NCI-H2107 treated with DMSO at 0.1 percent for 48 hours (cell line): ENCODE results near the gene SPTBN1.
"Not testable (repeated sequence)": the region's sequence is repeated elsewhere in the genome, so short reads cannot be mapped to it uniquely, and the experiment has no call there.

ENCODE experiments used
- DNase-seq: peaks from one replicate; lab custom pipeline; 2025; ENCODE audit not compliant: unreplicated experiment; lab: John Stamatoyannopoulos, UW

SPTBN1 gene

DNA sequence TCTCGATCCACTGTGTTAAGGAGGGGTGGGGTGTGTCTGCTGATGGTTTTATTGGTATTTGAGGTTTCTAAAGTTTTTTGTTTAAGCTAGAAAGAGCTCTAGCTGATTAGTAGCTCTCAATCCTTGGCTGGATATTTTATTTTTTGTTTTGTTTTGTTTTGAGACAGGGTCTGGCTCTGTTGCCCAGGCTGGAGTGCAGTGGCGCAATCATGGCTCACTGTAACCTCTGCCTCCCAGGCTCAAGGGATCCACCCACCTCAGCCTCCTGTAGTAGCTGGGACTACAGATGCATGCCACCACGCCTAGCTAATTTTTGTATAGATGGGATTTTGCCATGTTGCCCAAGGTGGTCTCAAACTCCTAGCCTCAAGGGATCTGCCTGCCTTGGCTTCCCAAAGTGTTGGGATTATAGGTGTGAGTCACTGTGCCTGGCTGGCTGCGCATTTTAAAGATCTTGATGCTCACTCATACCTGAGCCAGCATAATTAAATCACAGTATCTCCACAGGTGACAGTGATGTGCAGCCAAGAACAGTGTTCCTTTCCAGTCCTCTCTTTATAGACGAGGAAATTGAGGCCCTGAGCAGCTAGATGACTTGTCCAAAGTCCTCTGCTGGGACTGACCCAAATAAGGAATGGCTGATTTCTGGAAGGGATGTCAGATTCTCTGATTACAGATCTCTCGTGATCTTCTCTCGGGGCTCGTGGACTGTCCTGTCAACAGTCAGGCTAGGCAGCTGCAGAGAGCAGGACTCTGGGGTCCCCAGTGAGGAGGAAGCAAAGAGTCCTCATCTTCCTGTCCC, 44.5 kb downstream of the SPTBN1 start:
- no peak for DNase-seq

DNA sequence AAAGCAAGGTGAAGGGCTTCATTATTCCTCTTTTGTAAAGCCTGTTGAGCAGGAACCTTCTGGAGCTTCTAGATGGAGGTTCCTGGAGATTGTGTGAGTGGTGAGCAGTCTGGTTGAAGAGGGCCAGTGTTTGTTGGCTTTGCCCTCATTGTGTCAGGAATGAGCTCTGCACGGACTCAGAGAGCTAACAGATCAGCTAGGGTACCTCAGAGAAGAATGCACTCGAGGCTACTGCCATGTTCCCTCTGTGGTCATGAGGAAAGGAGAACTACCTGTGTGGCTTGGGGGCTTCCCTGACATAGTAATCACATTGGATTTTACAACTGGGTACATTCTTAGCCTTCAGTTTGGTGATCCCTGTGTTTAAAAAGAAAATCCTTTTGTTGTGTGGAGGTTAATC, 46.6 kb downstream of the SPTBN1 start:
- no peak for DNase-seq

GRCh38 chr2:54503192-54503591, 47.1 kb downstream of the SPTBN1 start:
- no peak for DNase-seq

- no peak for DNase-seq
Measured at GRCh38 chr2:54503828-54504227, 47.7 kb downstream of the SPTBN1 start.

DNA sequence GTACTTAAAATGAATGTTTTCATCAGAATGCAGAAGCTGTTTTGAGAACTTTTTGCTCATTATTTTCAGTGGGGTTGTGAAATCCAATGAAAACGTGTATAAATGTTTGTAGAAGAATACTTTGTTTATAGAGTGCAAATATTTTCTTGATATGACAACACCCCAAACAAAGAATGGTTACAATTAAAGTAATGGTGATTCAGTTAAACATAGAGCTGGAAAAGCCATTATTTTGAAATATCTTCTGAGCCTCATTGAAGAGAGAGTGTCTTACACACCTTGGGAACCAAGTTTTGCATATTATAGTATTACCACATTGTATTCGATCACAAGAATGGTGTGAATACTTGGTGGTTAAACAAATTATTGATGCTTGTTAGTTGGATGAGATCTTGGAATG, 48.7 kb downstream of the SPTBN1 start:
- no peak for DNase-seq

GRCh38 chr2:54508541-54508940, 52.4 kb downstream of the SPTBN1 start:
- no peak for DNase-seq

- DNase-seq: not testable (repeated sequence)
Measured at GRCh38 chr2:54509043-54509442, 52.9 kb downstream of the SPTBN1 start.

DNA sequence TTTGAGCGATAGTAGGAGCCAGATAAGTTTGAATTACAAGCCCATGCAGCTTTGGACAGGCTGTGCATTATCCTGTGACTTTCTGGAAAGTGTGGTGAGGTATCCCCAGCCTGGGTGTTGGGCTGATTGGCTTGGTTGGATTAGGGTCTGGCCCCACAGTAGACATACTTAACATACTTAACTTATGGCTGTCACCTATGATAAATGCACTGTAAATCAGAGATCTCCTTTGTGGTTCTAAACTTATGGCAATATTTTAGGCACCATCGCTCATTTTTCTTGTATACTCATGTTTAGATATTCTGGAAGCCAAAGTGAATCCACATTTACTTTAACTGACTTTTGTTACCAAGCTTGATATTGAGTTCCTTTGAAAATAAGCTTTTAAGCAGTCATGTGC, 54.8 kb downstream of the SPTBN1 start:
- DNase-seq: no peak

DNA sequence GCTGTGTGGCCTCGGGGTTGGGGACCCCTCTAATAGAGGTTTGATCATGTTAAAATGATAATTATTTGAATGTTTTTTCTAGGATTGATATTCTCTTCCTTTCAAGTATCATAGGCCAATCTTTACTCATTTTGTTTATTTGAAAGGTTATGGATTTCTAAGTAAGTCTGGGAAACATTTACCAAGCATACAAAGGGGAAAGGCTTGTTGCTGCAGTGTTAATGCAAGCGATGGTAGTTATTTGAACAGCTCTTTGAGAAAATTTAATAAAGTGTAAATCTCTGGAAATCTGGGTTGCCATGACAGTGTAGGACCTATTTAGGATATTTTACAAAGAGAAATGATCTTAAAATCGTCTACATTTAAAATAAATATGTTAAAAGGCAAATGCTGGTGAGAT, 56.1 kb downstream of the SPTBN1 start:
- DNase-seq: no peak

DNA sequence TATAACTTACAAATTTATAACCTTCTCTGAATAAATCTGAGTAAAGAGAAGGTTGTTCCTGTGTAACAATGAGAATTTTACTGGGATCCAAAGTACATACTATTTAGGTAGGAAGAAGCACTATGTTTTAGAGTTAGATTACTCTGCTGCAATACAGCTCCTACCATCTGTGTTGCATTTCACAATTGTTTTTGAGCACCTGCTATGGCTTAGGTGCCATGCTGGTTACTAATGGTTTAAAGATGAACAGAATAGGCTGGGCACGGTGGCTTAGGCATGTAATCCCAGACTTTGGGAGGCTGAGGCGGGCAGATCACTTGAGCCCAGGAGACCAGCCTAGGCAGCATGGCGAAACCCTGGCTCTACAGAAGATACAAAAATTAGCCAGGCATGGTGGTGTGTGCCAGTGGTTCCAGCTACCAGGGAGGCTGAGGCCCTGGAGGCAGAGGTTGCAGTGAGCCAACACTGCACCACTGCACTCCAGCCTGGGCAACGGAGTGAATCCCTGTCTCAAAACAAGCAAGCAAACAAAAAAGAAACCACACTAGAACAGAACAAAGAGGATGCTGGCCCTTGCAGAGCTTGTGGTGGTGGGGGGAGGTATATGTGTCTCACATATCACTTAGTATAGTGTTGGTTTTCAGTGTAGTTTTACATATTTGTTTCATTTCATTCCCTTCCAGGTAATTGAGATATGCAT, 56.7 kb downstream of the SPTBN1 start:
- peak; percentile 90 for DNase-seq

- DNase-seq: no peak
Measured at GRCh38 chr2:54513363-54513715, 57.2 kb downstream of the SPTBN1 start.

DNA sequence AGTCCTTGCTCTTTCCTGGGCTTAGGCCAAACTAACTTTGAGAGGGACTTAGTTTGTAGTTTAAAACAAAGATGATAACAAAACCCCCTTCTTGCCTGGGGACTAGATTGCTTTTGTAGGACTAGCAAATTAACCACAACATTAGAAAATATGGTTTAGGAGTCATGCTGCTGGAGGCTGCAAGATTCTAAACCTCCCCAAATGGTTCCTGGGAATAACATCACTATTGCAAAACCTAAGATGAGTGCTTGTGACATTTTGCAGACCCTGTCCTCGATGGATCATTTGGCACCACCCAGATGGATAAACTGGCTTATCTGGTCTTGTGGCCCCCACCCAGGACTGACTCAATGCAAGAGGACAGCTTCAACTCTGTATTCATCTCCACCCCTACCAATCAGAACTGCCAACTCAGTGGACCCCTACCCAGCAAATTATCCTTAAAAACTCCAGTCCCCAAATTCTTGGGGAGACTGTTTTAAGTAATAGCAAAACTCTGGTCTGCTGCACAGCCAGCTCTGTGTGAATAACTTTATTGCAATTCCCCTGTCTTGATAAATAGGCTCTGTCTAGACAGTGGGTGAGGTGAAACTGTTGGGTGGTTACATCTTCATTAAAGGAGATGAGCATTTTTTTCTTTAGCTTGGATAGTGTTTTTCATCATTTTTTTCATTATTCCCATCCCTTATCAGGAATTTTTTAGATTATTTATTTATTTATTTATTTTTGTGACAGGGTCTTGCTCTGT, 58.9 kb downstream of the SPTBN1 start:
- DNase-seq: no peak

DNA sequence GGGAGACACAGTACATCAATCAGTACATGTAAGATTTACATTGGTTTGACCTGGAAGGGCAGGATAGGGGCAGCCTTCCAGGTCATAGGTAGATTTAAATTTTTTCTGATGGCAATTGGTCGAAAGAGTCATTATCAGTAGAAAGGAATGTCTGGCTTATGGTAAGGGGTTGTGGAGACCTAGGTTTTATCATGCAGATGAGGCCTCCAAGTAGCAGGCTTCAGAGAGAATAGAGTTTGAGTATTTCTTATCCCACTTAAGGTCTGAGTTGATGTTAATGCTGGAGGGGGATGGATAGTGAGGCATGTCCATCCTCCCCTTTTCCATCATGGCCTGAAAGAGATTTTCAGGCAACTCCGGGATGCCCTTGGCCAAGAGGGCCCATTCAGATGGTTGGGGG, 60.7 kb downstream of the SPTBN1 start:
- no peak for DNase-seq

- not testable (repeated sequence) for DNase-seq
Measured at GRCh38 chr2:54518016-54518415, 61.9 kb downstream of the SPTBN1 start.

GRCh38 chr2:54518430-54518829, 62.3 kb downstream of the SPTBN1 start:
- no peak for DNase-seq

DNA sequence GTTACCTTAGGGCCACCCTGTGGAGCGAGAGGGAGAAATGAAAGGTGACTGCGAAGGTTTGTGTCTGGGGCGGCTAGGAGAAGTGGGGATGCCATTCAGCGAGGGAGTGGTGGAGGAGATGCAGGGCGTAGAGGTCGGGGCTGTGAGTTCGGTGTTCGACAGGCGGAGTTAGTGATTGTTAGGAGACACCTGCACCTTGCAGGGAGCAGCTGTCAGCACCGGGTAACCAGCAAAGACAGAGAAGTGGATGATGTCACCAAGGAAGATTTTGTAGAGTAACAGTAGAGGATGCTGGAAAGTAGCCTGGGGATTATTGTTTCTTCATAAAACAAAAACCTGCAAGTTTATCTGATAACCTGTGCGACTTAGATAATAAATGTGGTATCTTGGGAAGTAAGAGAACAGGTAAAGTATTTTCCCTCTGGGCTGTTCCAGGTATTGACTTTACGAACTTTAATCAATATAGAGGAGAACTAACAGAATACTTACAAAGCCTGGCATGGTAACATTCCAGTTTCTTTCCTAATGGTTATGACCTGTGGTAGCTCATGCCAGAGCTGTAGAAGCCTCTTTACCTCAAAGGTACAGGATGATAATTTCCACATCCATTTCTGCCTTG, 63.8 kb downstream of the SPTBN1 start:
- DNase-seq: peak; percentile 58

DNA sequence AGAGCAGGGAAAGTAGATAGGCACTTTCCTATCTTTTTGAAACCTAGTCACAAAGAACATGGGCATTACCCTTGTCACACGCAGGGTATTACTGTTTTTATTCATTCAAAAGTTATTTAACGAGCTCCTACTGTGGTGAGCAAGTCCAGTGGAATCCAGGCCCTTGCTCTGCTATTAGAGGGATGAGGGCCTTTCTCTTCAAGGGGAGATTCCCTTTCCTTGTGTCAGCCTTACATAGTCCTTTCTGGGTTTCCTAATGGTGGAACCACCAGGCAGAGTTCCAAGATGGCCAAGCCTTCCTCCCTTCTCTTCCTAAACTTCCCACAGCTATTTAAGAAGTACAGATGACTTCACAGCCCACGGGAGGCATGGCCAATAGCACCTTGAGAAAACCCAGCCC, 64.6 kb downstream of the SPTBN1 start:
- DNase-seq: no peak

DNA sequence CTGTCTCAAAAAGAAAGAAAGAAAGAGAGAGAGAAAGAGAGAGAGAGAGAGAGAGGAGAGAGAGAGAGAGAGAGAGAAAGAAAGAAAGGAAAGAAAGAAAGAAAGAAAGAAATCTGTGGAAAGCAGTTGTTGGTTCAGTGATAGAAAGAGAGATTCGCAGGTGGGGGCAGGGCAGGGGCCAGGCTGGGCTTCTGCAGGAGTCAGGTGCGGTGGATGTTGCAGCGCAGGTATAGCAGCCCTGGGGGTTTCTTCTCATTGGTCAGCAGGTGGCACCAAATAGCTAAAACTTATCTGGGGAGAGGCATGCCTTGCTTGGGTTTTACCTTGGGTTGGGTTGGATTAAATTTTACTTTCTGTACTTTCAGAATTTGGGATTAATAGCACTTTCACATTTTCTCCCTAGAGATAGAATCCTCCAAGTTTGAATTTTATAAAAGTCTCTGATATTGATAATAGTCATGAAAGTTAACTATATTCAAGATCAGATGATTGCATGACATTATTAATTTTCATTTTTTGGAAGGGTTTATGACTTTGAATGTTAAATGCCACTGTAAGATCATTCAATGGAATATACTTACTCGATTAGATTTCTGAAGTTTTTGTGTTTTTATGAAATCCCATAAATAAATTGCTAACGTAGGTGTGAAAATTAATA, 66.6 kb downstream of the SPTBN1 start:
- DNase-seq: peak; percentile 77

DNA sequence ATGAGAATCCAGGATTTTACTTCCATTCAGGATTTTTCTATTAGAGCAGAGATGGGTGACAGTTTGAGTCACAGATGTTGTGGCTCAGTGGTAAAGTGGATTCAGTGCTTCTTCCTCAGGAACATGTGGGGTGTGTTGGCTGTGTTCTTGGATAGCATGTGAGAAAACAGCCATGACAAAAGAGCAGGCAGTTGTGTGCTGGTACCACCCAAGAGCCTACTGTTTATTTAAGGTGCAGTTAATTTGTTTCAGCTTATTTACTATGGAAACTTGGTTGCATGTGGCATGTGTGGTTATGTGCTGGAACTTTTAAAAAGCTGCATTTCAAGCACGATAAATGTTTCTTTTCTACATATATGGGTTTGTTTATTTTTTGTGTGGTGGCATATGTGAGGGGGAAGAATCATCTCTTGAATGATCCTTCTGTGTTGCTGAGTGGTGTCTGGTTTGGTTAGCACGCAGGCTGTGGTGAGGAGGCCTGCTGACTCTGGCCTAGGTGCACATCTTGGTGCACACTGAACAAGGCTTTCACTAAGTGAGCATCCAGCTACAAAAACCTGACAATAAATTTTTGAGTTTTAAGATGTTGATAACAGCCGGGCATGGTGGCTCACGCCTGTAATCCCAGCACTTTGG, 67.3 kb downstream of the SPTBN1 start:
- no peak for DNase-seq

- peak; percentile 37 for DNase-seq
Measured at GRCh38 chr2:54524226-54524991, 68.3 kb downstream of the SPTBN1 start.
